Measurements from ENCODE around the gene CLTRN. TPM values are rescaled to one million over a fixed set of nuclear protein-coding genes. Genes with fewer than 3 reads are reported as not detected.

CLTRN gene
- total and polyA plus RNA-seq, 2 donors (not counting 3 experiments of a cell fraction or from before 2014, with no cell fraction given) = 0.04 TPM; not detected in 1

- peaks cover 0 to 2% of the 10 kb centered on the region in 2 experiments for H3K27me3 ChIP-seq (ENCODE audit: control insufficient read depth in 2 of 2, insufficient read depth in 2 of 2, low read length in 2 of 2)
- H3K36me3 ChIP-seq (ENCODE audit: control insufficient read depth in 2 of 2, extremely low read depth in 1 of 2, insufficient read depth in 2 of 2, low read length in 2 of 2) = no peaks in the 10 kb centered on the region
- H3K79me2 ChIP-seq (ENCODE audit: control insufficient read depth, insufficient read depth, low read length) = no peaks in the 10 kb centered on the region
- H3K4me1 ChIP-seq (ENCODE audit: control insufficient read depth, extremely low read depth, insufficient read depth, low read length) = no peaks in the 10 kb centered on the region
- FAIRE-seq (no peak), DNase-seq (ENCODE audit: low read depth, low spot score) (no peak)
- intact Hi-C loops (cut with micrococcal nuclease) (no loop called here), dilution Hi-C loops (cut with MboI; ENCODE audit: extremely low pct_ligation_motif_present, low sequenced_read_pairs) (no loop called here)
- H3K9ac ChIP-seq (replicated peaks; ENCODE audit: extremely low read depth, insufficient read depth, low read length) = no peak overlapping the region
- ChIA-PET POLR2A (no interaction called here), CTCF (no interaction called here)
- no peak overlapping the region for H2AFZ ChIP-seq (ENCODE audit: low read depth, low read length)
- H3K27ac ChIP-seq (ENCODE audit: insufficient read depth, low read depth, low read length) = no peak overlapping the region
- no TSS peak for BruUV-seq (replicated peaks)
- TF ChIP-seq MYC (IDR thresholded peaks at IDR 0.05; ENCODE audit: low read depth, low read length) (no peak), POLR2AphosphoS5 (IDR thresholded peaks at IDR 0.05; ENCODE audit: insufficient read depth, low read depth, low read length) (no peak), EZH2 (IDR thresholded peaks at IDR 0.05; ENCODE audit: borderline replicate concordance, low read depth, low read length, severe bottlenecking) (no peak)
- no peak overlapping the region for H3K4me2 ChIP-seq (ENCODE audit: insufficient read depth, low read length)
- H3K4me3 ChIP-seq (replicated peaks in 1 of 3; ENCODE audit: insufficient read depth in 1 of 3, low read depth in 1 of 3, low read length in 3 of 3) = no peak overlapping the region
- no peaks in the 10 kb centered on the region for H3K9me3 ChIP-seq (replicated peaks; ENCODE audit: control insufficient read depth, insufficient read depth, low read length)
- H3K9me1 ChIP-seq (replicated peaks; ENCODE audit: control insufficient read depth, extremely low read depth, insufficient read depth, low read length) = no peaks in the 10 kb centered on the region
- H4K20me1 ChIP-seq (replicated peaks; ENCODE audit: control insufficient read depth, extremely low read depth, insufficient read depth, low read length) = no peaks in the 10 kb centered on the region
Observed at GRCh38 chrX:15605226-15605625, 59.4 kb downstream of the CLTRN start.

- dilution Hi-C loops (cut with MboI; ENCODE audit: extremely low pct_ligation_motif_present, low sequenced_read_pairs) = no loop called here
- Histone ChIP-seq H3K36me3 (ENCODE audit: control insufficient read depth in 2 of 2, extremely low read depth in 1 of 2, insufficient read depth in 2 of 2, low read length in 2 of 2) (no peaks in the 10 kb centered on the region), H3K9ac (replicated peaks; ENCODE audit: extremely low read depth, insufficient read depth, low read length) (no peak overlapping the region), H2AFZ (ENCODE audit: low read depth, low read length) (no peak overlapping the region), H3K27me3 (ENCODE audit: control insufficient read depth in 2 of 2, insufficient read depth in 2 of 2, low read length in 2 of 2) (peaks cover 0 to 2% of the 10 kb centered on the region in 2 experiments), H3K79me2 (ENCODE audit: control insufficient read depth, insufficient read depth, low read length) (no peaks in the 10 kb centered on the region), H3K4me3 (replicated peaks in 1 of 3; ENCODE audit: insufficient read depth in 1 of 3, low read depth in 1 of 3, low read length in 3 of 3) (no peak overlapping the region), H3K9me3 (replicated peaks; ENCODE audit: control insufficient read depth, insufficient read depth, low read length) (no peaks in the 10 kb centered on the region), H3K9me1 (replicated peaks; ENCODE audit: control insufficient read depth, extremely low read depth, insufficient read depth, low read length) (no peaks in the 10 kb centered on the region), H4K20me1 (replicated peaks; ENCODE audit: control insufficient read depth, extremely low read depth, insufficient read depth, low read length) (no peaks in the 10 kb centered on the region), H3K4me2 (ENCODE audit: insufficient read depth, low read length) (no peak overlapping the region), H3K4me1 (ENCODE audit: control insufficient read depth, extremely low read depth, insufficient read depth, low read length) (no peaks in the 10 kb centered on the region), H3K27ac (ENCODE audit: insufficient read depth, low read depth, low read length) (no peak overlapping the region)
- BruUV-seq (replicated peaks) = no TSS peak
- FAIRE-seq = no peak
- DNase-seq (ENCODE audit: low read depth, low spot score) = no peak
- CTCF ChIA-PET = interaction anchor here (0.8 kb wide), 1 partner anchor 23 kb away, joined by 3 read pairs; no protein-coding TSS in a partner anchor
- intact Hi-C loops (cut with micrococcal nuclease) = no loop called here
- POLR2A ChIA-PET = no interaction called here
- no peak for TF ChIP-seq FOS (IDR thresholded peaks at IDR 0.05; ENCODE audit: borderline replicate concordance, insufficient read depth, low read length)
- TF ChIP-seq CTCF (IDR thresholded peaks at IDR 0.05; ENCODE audit: extremely low read depth in 1 of 2, insufficient read depth in 1 of 2, low read depth in 1 of 2, low read length in 2 of 2) = no peak
- no peak for TF ChIP-seq POLR2AphosphoS5 (IDR thresholded peaks at IDR 0.05; ENCODE audit: insufficient read depth, low read depth, low read length)
Observed at GRCh38 chrX:15602761-15603160, 61.8 kb downstream of the CLTRN start.
